HCT116 (cell line): ENCODE measurements around the gene CLEC3B. TPM values are rescaled to one million over a fixed set of nuclear protein-coding genes. Genes with fewer than 3 reads are reported as not detected.
"Not testable (repeated sequence)": the region's sequence is repeated elsewhere in the genome, so short reads cannot be mapped to it uniquely, and the experiment has no call there.

ENCODE experiments used
- ATAC-seq: fragments of 200-7000 bp; cut with Tn5 transposase; 2 replicates; pipeline ENCODE4 v1.9.1; 2020; ENCODE audit warnings: mild to moderate bottlenecking, moderate library complexity
- BruUV-seq: library from RNA; stranded (reverse); fragments of 400-500 nt; replicated peaks from 2 replicates; lab custom pipeline; 2021; lab: Mats Ljungman, UMichigan
- CTCF ChIA-PET: fragments of 300-600 bp; sonication (Branson Sonifier 250); formaldehyde crosslinking; loops from one replicate; lab custom pipeline; 2021; ENCODE audit warnings: antibody characterized with exemption; lab: Charles Lee
- POLR2A ChIA-PET: fragments of 300-600, 350-600 bp; sonication (Branson Sonifier 250); formaldehyde crosslinking; loops from one replicate; lab custom pipeline; 2021; ENCODE audit warnings: antibody characterized with exemption; lab: Charles Lee
- RAD21 ChIA-PET, 2 experiments: fragments of 300-600 bp; sonication (Branson Sonifier 250); formaldehyde crosslinking; loops; one replicate each; lab custom pipeline; 2023; ENCODE audit warnings: low total read pairs in 2 of 2; ENCODE audit not compliant: uncharacterized antibody in 2 of 2, unreplicated experiment in 2 of 2, low non-redundant PET in 1 of 2; lab: Charles Lee
- DNase-seq: peaks from one replicate; pipeline ENCODE4 v3.0.0-alpha.2; 2010; ENCODE audit warnings: low read depth, low spot score
- H2AFZ ChIP-seq: fragments of 200-600 bp; shearing (Covaris generic), sonication (generic); 2 replicates; pipeline ENCODE4 v1.6.1; 2017; ENCODE audit warnings: low read depth, mixed run types, mixed read lengths, antibody characterized with exemption, low read length; ENCODE audit not compliant: poor library complexity, severe bottlenecking
- H3K27ac ChIP-seq: 2 replicates; pipeline ENCODE4 v1.5.1; 2012; ENCODE audit warnings: low read depth, low read length
- H3K27me3 ChIP-seq: fragments of 200-600 bp; sonication (generic); 2 replicates; pipeline ENCODE4 v1.6.1; 2016; ENCODE audit warnings: mixed run types, low read length, mixed read lengths; ENCODE audit not compliant: insufficient read depth
- H3K36me3 ChIP-seq, 2 experiments: fragments of 200-500 bp in 1 of 2; fragments of 200-600 bp in 1 of 2; sonication (Bioruptor generic) in 1 of 2; sonication (generic) in 1 of 2; 2 replicates each; pipeline versions ENCODE4 v1.5.1 to v1.6.1; 2014 to 2016; ENCODE audit warnings: low read length in 2 of 2, inconsistent platforms in 1 of 2, mixed read lengths in 1 of 2, mixed run types in 1 of 2; ENCODE audit not compliant: insufficient read depth in 2 of 2, control insufficient read depth in 1 of 2
- H3K4me1 ChIP-seq, 2 experiments: fragments of 200-600 bp in 1 of 2; sonication (generic) in 1 of 2; 2 replicates each; pipeline versions ENCODE4 v1.5.1 to v1.6.1; 2012 to 2017; ENCODE audit warnings: low read length in 2 of 2, inconsistent platforms in 1 of 2, mild to moderate bottlenecking in 1 of 2, mixed read lengths in 1 of 2, mixed run types in 1 of 2, moderate library complexity in 1 of 2; ENCODE audit not compliant: insufficient read depth in 2 of 2, control insufficient read depth in 1 of 2
- H3K4me2 ChIP-seq: fragments of 200-600 bp; sonication (generic); 2 replicates; pipeline ENCODE4 v1.6.1; 2017; ENCODE audit warnings: mixed run types, low read length, mixed read lengths
- H3K4me3 ChIP-seq, 2 experiments: fragments of 200-600 bp in 1 of 2; sonication (generic) in 1 of 2; replicated peaks in 1 of 2; 2 replicates each; pipeline ENCODE4 v1.5.1; 2011 to 2016; ENCODE audit warnings: low read length in 2 of 2, control low read depth in 1 of 2, low read depth in 1 of 2, mild to moderate bottlenecking in 1 of 2, mixed read lengths in 1 of 2, mixed run types in 1 of 2
- H3K79me2 ChIP-seq: fragments of 200-600 bp; sonication (generic); 2 replicates; pipeline ENCODE4 v1.6.1; 2017; ENCODE audit warnings: mild to moderate bottlenecking, mixed run types, low read length, moderate library complexity, mixed read lengths; ENCODE audit not compliant: insufficient read depth
- H3K9ac ChIP-seq: fragments of 200-600 bp; sonication (generic); 2 replicates; pipeline ENCODE4 v1.6.1; 2016; ENCODE audit warnings: low read length, mixed read lengths
- H3K9me2 ChIP-seq: fragments of 200-600 bp; sonication (generic), shearing (Covaris generic); 2 replicates; pipeline ENCODE4 v1.6.1; 2017; ENCODE audit warnings: mixed run types, mild to moderate bottlenecking, moderate library complexity; ENCODE audit not compliant: insufficient read depth
- H3K9me3 ChIP-seq, 2 experiments: fragments of 200-500 bp in 1 of 2; fragments of 200-600 bp in 1 of 2; sonication (Bioruptor generic) in 1 of 2; sonication (generic) in 1 of 2; 2 replicates each; pipeline ENCODE4 v1.6.1; 2014 to 2017; ENCODE audit warnings: low read length in 2 of 2, mixed read lengths in 2 of 2, inconsistent platforms in 1 of 2, low read depth in 1 of 2, mild to moderate bottlenecking in 1 of 2, mixed run types in 1 of 2, moderate library complexity in 1 of 2; ENCODE audit not compliant: control insufficient read depth in 1 of 2, insufficient read depth in 1 of 2
- H4K20me1 ChIP-seq: fragments of 200-600 bp; sonication (generic), shearing (Covaris generic); 2 replicates; pipeline ENCODE4 v1.6.1; 2017; ENCODE audit warnings: mixed run types, mild to moderate bottlenecking, moderate library complexity; ENCODE audit not compliant: insufficient read depth
- CBX3 ChIP-seq: IDR thresholded peaks from 2 replicates; pipeline ENCODE4 v1.6.1; 2012; ENCODE audit warnings: low read depth
- ELF1 ChIP-seq: IDR thresholded peaks from 2 replicates; pipeline ENCODE4 v1.6.1; 2012; ENCODE audit warnings: low read depth, borderline replicate concordance
- RAD21 ChIP-seq: IDR thresholded peaks from 2 replicates; pipeline ENCODE4 v1.6.1; 2012; ENCODE audit warnings: low read depth, mild to moderate bottlenecking
- ZFX ChIP-seq: fragments of 450-650 bp; IDR thresholded peaks from 2 replicates; pipeline ENCODE4 v1.6.1; 2017
- intact Hi-C: fragments of 100-400 bp; cut with micrococcal nuclease; formaldehyde crosslinking; loops from 2 replicates; pipeline ENCODE4 v1.10.0; 2022
- total RNA-seq: library from RNA; stranded (reverse); gene quantifications from one replicate; pipeline ENCODE4 v1.2.1, GENCODE V29; 2021; ENCODE audit not compliant: unreplicated experiment
- TF ChIP-seq, protein P1 (sequence below): IDR thresholded peaks from 2 replicates; pipeline ENCODE4 v1.6.1; 2011; ENCODE audit warnings: mild to moderate bottlenecking, low read length, moderate library complexity; ENCODE audit not compliant: insufficient replicate concordance; ENCODE audit errors: extremely low read depth
- TF ChIP-seq, protein P2 (sequence below): IDR thresholded peaks from 2 replicates; pipeline ENCODE4 v1.6.1; 2012; ENCODE audit warnings: low read depth

CLEC3B gene
- total RNA-seq, 1 experiment from 2014 or later = 0.57 TPM

DNA sequence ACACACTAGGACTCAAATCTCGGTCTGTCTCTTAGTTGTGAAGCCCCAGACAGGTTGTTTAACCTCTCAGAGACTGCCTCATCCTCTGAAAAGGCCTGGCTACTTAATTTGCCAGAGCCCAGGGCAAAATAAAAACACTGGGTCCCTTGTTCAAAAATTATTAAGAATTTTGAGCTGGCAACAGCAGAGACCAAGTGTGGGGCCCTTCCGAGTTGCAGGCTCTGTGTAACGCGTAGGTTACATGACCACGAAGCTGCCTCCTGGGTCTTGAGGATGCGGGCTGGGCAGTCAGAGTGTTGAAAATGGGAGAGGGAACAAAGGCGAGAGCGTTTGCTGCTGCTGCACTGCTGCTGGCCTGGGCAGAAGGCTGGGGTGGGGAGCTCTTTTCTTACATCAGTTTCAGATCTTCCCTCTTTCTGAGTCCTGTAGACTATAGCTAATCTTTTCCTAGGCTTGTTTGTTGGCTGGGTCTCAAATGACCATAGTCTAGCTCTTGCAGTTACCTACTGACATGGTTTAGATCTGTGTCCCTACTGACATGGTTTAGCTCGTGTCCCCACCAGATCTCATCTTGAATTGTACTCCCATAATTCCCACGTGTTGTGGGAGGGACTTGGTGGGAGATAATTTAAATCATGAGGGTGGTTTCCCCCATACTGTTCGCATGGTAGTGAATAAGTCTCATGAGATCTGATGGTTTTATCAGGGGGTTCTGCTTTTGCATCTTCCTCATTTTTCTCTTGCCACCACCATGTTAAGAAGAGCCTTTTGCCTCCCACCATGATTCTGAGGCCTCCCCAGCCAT, 49.9 kb downstream of the CLEC3B start:
- no peak for DNase-seq
- no peak overlapping the region for H3K27ac ChIP-seq
- H3K4me2 ChIP-seq = no peak overlapping the region
- no peaks in the 10 kb centered on the region for H3K9me3 ChIP-seq
- no peak for ATAC-seq
- intact Hi-C loops = no loop called here
- no peak for TF ChIP-seq ZFX
- TF ChIP-seq, protein P1, sequence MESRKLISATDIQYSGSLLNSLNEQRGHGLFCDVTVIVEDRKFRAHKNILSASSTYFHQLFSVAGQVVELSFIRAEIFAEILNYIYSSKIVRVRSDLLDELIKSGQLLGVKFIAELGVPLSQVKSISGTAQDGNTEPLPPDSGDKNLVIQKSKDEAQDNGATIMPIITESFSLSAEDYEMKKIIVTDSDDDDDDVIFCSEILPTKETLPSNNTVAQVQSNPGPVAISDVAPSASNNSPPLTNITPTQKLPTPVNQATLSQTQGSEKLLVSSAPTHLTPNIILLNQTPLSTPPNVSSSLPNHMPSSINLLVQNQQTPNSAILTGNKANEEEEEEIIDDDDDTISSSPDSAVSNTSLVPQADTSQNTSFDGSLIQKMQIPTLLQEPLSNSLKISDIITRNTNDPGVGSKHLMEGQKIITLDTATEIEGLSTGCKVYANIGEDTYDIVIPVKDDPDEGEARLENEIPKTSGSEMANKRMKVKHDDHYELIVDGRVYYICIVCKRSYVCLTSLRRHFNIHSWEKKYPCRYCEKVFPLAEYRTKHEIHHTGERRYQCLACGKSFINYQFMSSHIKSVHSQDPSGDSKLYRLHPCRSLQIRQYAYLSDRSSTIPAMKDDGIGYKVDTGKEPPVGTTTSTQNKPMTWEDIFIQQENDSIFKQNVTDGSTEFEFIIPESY = no peak
- TF ChIP-seq RAD21 = no peak
- TF ChIP-seq ELF1 = no peak
- TF ChIP-seq, protein P2, sequence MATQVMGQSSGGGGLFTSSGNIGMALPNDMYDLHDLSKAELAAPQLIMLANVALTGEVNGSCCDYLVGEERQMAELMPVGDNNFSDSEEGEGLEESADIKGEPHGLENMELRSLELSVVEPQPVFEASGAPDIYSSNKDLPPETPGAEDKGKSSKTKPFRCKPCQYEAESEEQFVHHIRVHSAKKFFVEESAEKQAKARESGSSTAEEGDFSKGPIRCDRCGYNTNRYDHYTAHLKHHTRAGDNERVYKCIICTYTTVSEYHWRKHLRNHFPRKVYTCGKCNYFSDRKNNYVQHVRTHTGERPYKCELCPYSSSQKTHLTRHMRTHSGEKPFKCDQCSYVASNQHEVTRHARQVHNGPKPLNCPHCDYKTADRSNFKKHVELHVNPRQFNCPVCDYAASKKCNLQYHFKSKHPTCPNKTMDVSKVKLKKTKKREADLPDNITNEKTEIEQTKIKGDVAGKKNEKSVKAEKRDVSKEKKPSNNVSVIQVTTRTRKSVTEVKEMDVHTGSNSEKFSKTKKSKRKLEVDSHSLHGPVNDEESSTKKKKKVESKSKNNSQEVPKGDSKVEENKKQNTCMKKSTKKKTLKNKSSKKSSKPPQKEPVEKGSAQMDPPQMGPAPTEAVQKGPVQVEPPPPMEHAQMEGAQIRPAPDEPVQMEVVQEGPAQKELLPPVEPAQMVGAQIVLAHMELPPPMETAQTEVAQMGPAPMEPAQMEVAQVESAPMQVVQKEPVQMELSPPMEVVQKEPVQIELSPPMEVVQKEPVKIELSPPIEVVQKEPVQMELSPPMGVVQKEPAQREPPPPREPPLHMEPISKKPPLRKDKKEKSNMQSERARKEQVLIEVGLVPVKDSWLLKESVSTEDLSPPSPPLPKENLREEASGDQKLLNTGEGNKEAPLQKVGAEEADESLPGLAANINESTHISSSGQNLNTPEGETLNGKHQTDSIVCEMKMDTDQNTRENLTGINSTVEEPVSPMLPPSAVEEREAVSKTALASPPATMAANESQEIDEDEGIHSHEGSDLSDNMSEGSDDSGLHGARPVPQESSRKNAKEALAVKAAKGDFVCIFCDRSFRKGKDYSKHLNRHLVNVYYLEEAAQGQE = no peak
- TF ChIP-seq CBX3 = no peak
- no peak overlapping the region for H3K9ac ChIP-seq
- H4K20me1 ChIP-seq = no peaks in the 10 kb centered on the region
- no TSS peak for BruUV-seq
- H3K9me2 ChIP-seq = no peaks in the 10 kb centered on the region
- H2AFZ ChIP-seq = no peak overlapping the region
- ChIA-PET RAD21 (no interaction called here), CTCF (no interaction called here), POLR2A (no interaction called here)
- H3K79me2 ChIP-seq = no peaks in the 10 kb centered on the region
- no peak overlapping the region for H3K4me3 ChIP-seq
- H3K36me3 ChIP-seq = no peaks in the 10 kb centered on the region
- no peaks in the 10 kb centered on the region for H3K27me3 ChIP-seq
- H3K4me1 ChIP-seq = peaks cover 0 to 10% of the 10 kb centered on the region in 2 experiments; a peak in 3 of 4 replicates

DNA sequence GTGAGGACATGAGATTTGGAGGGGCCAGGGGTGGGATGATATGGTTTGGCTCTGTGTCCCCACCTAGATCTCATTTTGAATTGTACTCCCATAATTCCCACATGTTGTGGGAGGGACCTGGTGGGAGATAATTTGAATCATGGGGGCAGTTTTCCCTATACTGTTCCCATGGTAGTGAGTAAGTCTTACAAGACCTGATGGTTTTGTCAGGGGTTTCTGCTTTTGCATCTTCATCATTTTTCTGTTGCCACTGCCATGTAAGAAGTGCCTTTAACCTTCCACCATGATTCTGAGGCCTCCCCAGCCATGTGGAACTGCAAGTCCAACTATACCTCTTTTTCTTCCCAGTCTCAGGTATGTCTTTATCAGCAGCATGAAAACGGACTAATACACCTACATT, 52.2 kb downstream of the CLEC3B start:
- H3K4me2 ChIP-seq, ATAC-seq, H3K4me1 ChIP-seq, H3K36me3 ChIP-seq, CTCF ChIA-PET, POLR2A ChIA-PET, H3K79me2 ChIP-seq, H4K20me1 ChIP-seq, H2AFZ ChIP-seq, H3K27me3 ChIP-seq, DNase-seq, H3K9me2 ChIP-seq, H3K27ac ChIP-seq, H3K9ac ChIP-seq, H3K9me3 ChIP-seq, intact Hi-C loops, BruUV-seq, H3K4me3 ChIP-seq, RAD21 ChIA-PET: not testable (repeated sequence)
